SKM-1 (cell line): Measurements from ENCODE around the gene XYLT1.

Source experiments
- DNase-seq: peaks from one replicate; lab custom pipeline; 2025; ENCODE audit not compliant: unreplicated experiment; lab: John Stamatoyannopoulos, UW

The XYLT1 gene

DNA sequence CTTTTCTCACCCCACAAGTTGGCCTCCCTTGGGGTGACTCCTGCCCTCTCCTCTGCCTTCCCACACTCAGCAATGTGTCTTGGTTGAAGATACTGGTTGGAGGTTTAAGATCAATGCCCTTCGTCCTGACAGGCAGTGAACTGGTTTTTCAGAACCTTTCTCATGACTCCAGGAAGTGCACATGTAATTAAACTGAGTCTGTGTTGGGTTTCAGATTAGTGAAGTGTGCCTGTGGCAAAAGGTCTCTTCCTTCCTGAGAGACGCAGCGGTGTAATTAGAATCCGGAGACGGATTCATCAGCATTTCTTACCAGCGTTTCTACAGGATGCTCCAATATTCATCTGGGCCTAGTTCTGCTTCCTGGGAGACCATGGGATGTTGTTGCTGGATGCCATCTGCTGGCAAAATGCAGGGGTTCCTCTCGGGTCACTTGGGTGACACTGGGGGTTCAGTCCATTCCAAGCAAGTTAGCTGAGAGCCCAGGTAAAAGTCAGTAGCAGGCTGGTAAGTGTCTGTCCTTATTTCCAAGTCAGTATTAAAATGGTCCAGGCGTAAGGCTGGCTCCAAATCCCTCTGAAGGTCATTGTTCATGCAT lies 233.3 kb downstream of the XYLT1 start:
- no peak for DNase-seq

DNA sequence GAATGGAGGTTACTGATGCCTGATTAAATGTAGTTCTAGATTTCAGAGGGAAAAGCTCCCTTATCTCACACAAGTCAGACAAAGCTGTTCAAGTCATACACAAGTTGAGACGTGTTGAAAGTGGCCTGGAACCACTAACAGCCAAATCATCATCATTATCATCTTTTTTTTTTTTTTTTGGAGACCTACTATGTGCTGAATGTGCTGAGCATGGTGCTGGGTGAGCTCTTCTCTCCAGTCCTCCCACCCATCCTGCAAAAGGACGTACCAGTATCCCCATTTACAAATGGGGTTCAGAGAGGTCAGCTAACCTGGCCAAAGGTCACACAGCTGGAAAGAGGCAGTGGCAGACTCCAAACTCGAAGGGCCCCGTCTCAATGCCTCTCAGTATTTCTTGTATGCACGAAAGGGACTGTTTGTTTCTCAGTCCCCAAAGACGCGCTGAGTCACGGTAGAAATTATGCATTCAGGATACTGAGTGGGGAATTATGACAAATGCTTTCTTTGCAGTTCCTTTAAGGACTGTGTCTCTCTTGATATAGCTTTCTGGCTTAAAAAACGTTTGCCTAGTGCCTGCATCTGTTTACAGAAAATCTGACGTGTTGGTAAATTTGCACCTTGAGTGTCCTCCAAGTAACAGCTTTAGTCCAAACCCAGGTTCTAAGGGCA lies 235.5 kb downstream of the XYLT1 start:
- no peak for DNase-seq

DNA sequence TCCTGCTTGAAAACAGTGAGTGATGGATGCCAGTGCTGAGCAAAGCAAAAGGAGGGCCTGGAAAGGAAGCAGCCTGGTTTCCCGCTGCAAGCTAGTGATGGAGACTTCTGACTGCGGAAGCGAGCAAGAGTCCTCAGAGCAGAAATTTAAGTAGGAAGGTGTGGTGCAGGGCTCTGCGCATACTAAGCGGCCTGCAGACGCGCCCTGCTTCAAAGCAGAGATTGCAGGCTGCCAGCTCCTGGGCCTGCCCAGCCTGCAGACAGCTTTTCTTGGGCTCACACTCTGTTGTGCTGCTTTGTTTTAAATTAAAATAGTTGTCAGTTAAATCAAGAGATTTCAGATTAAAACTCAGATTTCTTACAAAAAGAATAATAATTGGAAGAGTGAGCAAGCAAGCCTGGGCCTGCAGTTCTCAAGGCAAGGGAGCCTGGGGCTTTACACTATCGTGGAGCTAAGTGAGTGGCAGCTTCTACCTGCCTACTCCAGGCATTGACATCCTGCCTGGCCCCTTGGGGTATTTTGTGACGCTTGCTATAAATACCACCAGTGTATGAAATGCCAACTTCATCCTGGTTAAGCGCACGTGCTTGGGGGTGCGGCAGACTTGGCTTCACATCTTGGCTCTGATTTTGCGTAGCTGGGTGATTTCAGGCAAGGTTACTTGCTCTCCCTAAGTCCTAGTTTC lies 237.3 kb downstream of the XYLT1 start:
- DNase-seq = no peak

DNA sequence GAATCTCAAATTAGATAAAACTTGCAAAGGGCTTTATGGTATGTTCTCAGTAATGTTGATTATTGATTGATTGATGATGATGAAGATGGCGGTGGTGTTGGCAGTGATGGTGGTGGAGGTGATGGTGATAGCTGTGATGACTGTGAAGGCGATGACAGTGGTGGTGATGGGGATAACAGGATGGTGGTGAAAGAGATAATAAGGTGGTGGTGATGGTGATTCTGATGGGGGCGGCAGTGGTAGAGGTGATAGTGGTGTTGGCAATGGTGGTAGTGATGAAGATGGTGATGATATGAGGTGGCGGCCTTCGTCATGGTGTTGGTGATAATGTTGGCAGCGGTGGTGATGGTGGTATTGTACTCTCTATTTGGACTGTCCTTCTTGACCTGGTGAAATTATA lies 238.3 kb downstream of the XYLT1 start:
- DNase-seq = no peak

DNA sequence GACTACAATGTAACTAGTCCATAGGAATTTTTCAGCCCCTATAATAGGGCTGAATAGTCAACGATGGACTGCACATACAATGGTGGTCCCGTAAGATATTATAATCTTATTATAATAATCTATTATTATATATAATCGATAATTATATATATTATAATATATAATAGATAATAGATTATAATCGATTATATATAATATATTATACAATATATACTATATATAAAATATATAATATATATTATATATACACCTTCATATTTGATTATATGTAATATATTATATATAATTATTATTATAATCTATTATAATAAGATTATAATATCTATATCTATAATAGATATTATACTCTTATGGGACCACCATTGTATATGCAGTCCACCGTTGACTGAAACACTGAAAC lies 238.8 kb downstream of the XYLT1 start:
- no peak for DNase-seq

DNA sequence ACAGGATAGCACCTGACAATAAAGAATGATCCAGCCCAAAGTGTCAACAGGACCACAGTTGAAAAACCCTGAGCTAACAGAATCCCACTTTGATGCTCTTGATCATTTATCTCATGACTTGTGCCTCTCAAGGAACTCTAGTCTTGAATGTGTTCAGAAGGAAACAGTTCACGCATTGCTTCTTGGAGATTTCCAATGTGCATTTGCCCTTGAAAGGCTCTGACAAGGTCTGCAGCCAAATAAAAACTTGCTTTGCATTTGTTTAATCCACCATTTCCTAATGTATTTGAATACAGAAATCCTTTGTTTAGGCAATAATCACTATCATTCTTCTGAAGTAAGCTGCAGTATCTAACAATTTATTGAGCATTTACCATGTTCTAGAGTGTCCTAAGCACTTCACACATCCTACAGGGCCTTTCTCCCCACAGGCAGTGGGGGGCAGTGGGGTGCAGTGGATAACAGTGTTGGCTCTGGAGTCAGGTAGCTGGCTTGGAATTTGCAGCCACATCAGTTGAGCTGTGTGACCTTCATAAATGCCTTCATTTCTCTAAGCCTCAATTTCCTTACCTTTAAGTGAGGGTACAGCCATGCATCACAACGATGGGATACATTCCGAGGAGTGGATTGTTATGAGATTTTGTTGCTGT lies 239.7 kb downstream of the XYLT1 start:
- no peak for DNase-seq

DNA sequence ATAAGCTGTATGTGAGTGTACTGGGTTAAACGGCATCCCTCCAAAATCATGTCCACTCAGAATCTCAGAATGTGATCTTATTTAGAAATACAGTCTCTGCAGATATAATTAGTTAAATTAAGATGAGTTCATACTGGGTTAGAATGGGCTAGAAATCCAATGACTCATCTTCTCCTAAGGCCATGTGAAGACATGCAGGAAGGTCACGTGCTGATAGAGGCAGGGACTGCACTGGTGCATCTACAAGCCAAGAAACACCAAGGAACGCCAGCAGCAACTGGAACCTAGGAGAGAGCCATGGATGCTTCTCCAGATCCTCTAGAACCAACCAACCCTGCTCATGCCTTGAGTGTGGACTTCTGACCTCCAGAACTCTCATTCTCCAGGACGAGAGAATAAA lies 241.0 kb downstream of the XYLT1 start:
- no peak for DNase-seq

DNA sequence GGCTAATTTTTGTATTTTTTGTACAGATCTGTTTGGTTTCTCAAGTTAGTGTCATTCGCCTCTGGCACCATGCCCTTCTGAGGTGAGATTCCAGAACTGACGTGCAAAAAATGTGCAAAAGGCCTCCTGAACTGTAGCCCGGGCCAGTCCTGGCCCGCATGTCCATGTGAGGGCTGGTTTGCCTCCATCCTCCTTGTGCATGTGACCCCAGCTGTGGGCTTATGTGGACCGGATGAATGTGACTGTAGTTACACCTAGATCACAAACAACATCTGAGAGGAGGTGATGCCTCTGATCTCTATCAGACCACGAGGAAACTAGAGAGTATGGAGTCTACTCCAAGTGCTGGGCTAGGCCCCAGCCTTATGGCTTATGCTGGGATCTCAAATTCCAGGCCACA lies 241.6 kb downstream of the XYLT1 start:
- DNase-seq = no peak

DNA sequence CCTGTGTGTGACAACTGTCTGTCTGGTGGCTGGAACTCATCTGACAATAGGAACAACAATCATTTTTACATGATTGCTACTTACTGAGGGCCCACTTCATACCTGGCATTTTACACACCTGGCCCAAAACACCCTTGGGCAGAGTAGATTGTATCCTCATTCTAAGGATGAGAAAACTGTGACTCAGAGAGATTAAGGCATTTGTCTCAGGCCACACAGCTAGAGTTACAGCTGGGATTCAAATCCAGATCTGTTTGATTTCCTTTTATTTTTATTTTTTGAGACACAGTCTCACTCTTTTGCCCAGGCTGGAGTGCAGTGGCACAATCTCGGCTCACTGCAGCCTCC lies 242.1 kb downstream of the XYLT1 start:
- no peak for DNase-seq

DNA sequence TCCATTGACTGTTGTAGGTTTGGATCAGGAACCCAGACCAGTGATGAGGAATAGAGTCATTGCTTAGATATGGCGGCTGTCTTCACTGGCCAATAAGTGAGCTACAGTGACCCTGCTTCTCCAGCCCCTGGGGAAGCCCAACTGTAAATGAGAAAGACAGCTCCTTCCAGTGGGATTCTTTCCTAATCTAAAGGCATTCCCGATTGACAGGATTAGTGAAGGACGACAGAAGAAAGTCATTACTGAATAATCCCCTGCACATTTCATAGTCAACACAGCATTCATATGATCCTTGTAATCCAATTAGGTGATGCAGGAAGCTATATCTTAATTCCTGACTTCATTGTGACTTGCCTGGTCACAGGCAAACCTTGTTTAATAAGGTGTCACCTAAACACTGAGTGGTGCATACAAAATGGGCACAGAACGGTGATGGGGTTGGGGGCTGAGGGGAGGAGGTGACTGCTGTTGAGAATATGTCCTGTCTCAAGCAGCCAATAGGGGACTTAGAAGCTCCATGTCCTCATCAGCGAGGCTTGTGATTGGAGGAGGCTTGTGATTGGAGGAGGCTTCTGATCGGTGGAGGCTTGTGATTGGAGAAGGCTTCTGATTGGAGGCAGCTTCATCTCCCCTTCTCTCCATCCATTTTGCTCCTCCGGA lies 242.6 kb downstream of the XYLT1 start:
- no peak for DNase-seq

DNA sequence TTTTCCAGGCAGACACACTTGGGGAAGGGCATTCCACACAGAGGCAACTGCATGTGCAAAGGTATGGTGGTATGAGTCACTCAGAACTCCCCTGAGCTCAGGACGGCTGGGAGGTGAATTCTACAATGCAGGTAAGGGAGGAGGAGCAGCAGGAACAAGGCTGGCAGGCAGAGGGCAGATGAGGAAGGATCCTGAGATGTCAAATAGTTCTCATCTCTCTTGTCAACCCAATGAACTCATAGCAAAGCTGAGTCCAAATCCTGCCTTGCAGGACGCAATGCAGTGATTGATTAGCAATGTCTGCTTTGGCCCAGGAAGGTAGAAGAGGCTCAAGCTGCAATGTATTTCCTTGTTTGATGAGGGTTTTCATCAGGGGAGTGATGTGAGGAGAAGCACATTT lies 243.5 kb downstream of the XYLT1 start:
- DNase-seq = no peak

DNA sequence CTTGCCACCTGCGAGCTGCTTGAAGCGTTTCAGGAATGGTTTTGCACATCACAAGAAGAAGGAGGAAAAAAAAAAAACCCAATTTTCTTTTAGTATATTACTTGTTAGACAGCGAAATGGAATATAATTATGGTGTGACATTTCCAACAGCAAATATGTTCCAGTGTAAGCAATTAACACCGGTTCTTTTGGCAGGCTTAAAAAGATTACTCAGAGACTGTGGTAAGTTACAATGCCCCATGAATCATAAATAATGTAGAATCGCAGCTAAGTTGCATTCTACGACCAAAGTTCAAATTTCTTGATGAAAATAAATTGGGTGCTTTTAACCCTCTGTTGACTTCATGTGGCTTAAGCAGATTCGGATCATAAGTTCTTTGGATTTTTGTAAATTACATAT lies 245.2 kb downstream of the XYLT1 start:
- no peak for DNase-seq

DNA sequence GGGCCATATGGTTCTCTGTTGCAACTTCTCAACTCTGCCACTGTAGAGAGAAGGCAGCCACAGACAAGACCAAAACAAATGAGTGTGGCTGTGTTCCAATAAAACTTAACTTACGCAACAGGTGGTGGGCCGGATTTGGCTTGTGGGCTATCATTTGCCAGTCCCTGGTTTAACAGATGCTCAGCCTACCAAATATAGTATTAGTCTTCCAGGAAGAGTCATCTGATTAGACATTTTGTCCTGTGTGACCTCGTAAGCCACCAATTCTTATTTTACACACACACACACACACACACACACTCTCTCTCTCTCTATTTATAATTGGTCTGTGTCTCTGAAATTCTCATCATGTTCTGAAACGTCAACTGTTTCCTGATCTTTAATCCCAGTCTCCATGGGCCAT lies 245.9 kb downstream of the XYLT1 start:
- DNase-seq = peak; percentile 19

DNA sequence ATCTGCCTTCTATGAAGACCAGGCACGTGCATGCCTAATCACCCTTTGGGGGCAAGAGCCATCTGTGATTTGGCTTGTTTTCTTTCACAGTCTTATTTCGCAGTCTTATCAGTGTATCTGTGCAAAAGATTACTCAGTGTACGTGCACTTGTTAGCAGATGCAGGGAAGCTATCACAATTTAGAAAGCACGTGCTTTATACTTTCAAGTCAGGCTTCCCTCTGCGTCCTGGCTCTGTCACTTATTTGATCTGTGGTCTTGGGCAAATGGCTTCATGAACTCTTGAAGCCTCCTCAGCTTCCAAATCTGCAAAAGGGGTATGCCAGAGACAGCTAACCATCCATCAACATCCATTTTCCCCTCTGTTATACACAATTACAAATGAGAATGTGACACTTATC lies 246.4 kb downstream of the XYLT1 start:
- no peak for DNase-seq

DNA sequence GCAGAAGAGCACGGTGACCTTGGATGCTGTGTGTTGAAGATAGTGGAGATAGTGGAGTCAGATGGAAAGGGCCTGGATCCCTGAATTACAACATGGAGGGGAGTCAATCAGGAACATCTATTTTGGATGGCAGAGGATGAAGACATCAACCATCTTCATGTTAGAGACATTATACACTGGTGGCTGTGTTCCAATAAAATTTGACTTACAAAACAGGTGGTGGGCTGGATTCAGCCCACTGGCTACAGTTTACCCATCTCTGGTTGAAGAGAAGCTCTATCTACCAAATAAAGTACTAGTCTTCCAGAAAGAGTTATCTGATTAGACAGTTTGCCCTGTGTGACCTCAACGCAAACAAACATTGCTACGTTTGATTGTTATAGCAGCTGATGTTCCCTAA lies 247.2 kb downstream of the XYLT1 start:
- no peak for DNase-seq

DNA sequence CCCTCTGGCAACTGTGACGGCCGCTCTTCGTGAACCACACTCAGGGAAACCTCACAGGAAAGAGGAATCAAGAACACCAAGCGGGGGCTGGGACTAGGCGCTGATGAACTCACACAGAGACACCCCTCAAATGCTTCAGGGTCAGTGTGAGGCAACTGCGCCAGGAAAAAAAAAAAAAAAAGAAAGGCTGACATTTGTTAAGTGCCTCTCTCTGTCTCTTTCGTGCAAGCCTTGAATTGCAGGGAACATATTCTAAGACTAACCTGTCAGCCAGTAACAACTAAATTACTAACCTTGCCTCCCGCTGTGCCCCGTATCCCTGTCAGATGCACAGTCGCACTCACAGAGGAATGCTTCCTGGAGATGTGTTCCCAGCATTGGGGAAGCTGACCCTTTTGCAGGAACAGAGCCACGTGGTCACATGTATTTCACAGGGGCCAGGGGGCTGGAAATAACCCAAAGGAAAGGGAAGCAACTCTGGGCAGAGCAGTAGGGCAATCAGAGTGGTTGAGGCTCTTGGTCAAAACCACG lies 247.8 kb downstream of the XYLT1 start:
- DNase-seq = peak; percentile 21

DNA sequence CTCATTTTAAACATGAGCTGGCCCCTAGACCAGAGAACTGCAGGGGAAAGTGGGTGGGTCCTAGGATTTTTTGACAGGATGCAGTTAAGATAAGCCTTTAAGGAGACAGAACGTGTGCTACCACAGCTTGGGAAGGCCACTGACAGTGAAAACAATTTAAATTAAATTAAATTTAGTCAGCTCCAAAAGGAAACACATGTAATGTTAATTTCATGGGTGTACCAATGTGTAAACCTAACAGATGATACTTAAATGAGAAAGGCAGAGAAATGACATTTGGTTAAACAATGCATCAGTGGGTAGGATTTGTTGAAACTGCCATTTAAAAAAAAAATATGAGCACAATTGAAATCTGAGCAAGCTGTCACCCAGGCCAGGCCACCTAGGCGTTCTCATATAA lies 250.8 kb downstream of the XYLT1 start:
- DNase-seq = no peak

DNA sequence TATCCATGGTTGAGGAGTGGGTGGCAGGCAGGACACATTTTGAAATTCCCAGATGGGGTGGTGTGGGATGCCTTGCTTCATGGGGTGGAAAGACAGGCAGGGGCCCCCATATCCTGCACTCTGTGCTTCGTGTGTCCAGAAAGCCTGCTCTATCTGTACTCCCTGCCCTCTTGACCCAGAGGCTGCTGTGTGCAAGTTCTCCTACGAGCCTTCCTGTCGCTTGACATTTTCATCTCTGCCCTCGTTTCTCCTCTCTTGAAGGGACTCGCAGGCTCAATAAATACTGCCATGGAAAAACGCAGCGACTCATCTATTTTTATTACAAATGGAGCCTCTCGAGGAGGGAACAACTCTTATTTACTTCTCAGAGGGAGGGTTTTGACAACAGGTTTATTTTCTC lies 254.8 kb downstream of the XYLT1 start:
- no peak for DNase-seq

DNA sequence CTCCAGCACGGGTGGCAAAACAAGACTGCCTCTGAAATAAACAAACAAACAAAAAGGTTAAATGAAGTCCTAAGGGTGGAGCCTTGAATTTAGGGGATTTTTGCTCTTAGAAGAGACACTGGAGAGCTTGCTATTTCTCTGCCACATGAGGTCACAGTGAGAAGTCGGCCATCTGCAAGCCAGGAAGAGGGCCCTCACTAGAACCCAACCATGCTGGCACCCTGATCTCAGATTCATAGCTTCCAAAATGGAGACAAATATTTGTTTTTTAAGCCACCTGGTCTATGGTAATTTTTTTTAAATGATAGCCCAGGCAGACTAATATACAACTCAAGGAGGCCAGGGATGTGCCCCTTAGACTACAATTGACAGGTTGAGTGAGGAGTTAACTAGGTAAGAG lies 255.5 kb downstream of the XYLT1 start:
- DNase-seq = no peak

DNA sequence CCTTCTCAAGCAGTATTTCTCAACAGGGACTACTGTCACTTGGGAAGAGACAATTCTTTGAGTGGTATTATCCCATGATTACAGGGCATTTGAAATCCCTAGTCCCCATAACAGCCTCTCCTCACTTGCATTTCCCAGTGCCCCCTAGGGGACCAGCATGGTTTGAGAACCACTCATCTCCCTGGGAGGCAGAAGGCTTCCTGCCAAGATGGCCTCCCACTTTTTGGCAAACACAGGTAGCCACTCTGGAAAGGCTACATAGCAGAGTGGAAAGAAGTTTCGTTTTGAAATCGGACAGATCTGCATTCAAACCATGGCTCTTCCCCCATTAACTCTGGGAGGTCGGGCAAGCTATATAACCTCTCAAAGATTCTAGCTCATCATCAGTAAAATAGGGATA lies 256.8 kb downstream of the XYLT1 start:
- DNase-seq = no peak

DNA sequence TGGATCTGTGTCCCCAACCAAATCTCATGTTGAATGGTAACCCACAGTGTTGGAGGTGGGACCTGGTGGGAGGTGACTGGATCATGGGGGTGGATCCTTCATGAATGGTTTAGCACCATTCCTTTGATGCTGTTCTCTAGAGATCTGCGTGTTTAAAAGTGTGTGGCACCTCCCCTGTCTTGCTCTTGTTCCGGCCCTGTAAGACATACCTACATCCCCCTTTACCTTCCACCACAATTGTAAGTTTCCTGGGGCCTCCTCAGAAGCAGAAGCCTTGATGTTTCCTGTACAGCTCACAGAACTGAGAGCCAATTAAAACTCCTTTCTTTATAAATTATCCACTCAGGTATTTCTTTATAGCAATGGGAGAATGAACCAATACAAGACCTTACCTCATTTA lies 257.7 kb downstream of the XYLT1 start:
- no peak for DNase-seq

DNA sequence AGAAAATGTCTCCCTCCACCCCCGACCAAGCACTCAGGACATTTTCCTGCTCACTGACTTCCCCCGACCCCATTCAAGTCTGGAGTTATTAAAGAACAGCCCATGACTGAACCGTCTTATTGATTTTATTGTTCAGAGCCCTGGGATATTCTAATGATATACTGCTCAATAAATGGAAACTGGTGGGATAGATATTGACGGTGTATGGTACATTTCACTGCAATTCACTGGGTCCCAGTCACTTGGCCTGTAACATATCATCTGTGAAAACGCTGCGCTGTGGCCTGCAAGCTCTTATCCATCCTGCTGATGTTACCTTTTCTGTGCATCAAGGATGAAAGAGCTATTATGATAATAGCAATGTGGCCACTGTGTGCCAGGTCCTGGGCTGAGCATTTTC lies 258.2 kb downstream of the XYLT1 start:
- no peak for DNase-seq
